B cell (primary cell): ENCODE data around the gene DAB1. TPM values are rescaled to one million over a fixed set of nuclear protein-coding genes. Genes with fewer than 3 reads are reported as not detected.

ENCODE experiments used
- ATAC-seq: fragments of 200-7000 bp; cut with Tn5 transposase; one replicate; pipeline ENCODE4 v1.10.0; 2021; ENCODE audit warnings: low read depth, mild to moderate bottlenecking, moderate number of reproducible peaks, moderate library complexity
- CTCF ChIA-PET: fragments of 350-600 bp; sonication (Branson Sonifier 250); formaldehyde crosslinking; loops from one replicate; lab custom pipeline; 2021; ENCODE audit warnings: antibody characterized with exemption, inconsistent platforms; lab: Charles Lee
- POLR2A ChIA-PET: fragments of 350-600 bp; sonication (Branson Sonifier 250); formaldehyde crosslinking; loops from one replicate; lab custom pipeline; 2021; ENCODE audit warnings: antibody characterized with exemption; lab: Charles Lee
- DNase-seq: peaks from one replicate; pipeline ENCODE4 v3.0.0; 2013
- H2AFZ ChIP-seq: 2 replicates; pipeline ENCODE4 v1.6.1; 2012; ENCODE audit warnings: mild to moderate bottlenecking, low read depth, low read length; ENCODE audit not compliant: insufficient read depth, poor library complexity, severe bottlenecking
- H3K27ac ChIP-seq, 2 donors: 1 replicate in 1 of 2; 2 replicates in 1 of 2; pipeline ENCODE4 v1.5.1; 2012 to 2013; ENCODE audit warnings: low read length in 2 of 2, mild to moderate bottlenecking in 2 of 2, moderate library complexity in 1 of 2
- H3K27me3 ChIP-seq, 4 experiments: fragments of 200-600 bp in 1 of 4; sonication (generic) in 1 of 4; replicated peaks in 1 of 4; 1 replicate in 2 of 4; 2 replicates in 2 of 4; pipeline versions ENCODE4 v1.6.1 to v1.7.0; 2013 to 2016; ENCODE audit warnings: low read length in 3 of 4, mild to moderate bottlenecking in 2 of 4, mixed read lengths in 1 of 4, moderate library complexity in 1 of 4; ENCODE audit not compliant: insufficient read depth in 4 of 4, control insufficient read depth in 3 of 4; ENCODE audit errors: control extremely low read depth in 1 of 4
- H3K36me3 ChIP-seq, 2 experiments: replicated peaks in 1 of 2; 1 replicate in 1 of 2; 2 replicates in 1 of 2; pipeline versions ENCODE4 v1.6.1 to v1.7.1; 2013; ENCODE audit warnings: low read length in 1 of 2; ENCODE audit not compliant: insufficient read depth in 2 of 2, control insufficient read depth in 1 of 2; ENCODE audit errors: control extremely low read depth in 1 of 2, extremely low read depth in 1 of 2
- H3K4me1 ChIP-seq, 2 donors: fragments of 200-600 bp in 1 of 2; sonication (generic) in 1 of 2; 1 replicate in 1 of 2; 2 replicates in 1 of 2; pipeline versions ENCODE4 v1.5.1 to v1.6.1; 2013 to 2017; ENCODE audit warnings: low read length in 2 of 2; ENCODE audit not compliant: control insufficient read depth in 2 of 2, insufficient read depth in 2 of 2
- H3K4me2 ChIP-seq: replicated peaks from 2 replicates; pipeline ENCODE3; 2012; ENCODE audit warnings: mild to moderate bottlenecking, low read depth, low read length; ENCODE audit not compliant: poor library complexity, severe bottlenecking
- H3K4me3 ChIP-seq, 5 experiments: fragments of 200-600 bp in 1 of 5; sonication (generic) in 1 of 5; 1 replicate in 3 of 5; 2 replicates in 2 of 5; pipeline versions ENCODE4 v1.5.1 to v1.7.0; 2011 to 2016; ENCODE audit warnings: low read length in 4 of 5, mild to moderate bottlenecking in 4 of 5, low read depth in 2 of 5, control low read depth in 1 of 5, moderate library complexity in 1 of 5; ENCODE audit not compliant: insufficient read depth in 1 of 5; ENCODE audit errors: control extremely low read depth in 1 of 5, extremely low read depth in 1 of 5
- H3K79me2 ChIP-seq: fragments of 200-600 bp; sonication (generic); one replicate; pipeline ENCODE4 v1.6.0; 2016; ENCODE audit warnings: low read length; ENCODE audit not compliant: control insufficient read depth, insufficient read depth
- H3K9ac ChIP-seq: fragments of 200-600 bp; sonication (generic); 2 replicates; pipeline ENCODE4 v1.6.1; 2017; ENCODE audit warnings: mild to moderate bottlenecking, low read length, moderate library complexity
- H3K9me3 ChIP-seq, 3 donors: one replicate each; pipeline versions ENCODE4 v1.6.1 to v1.7.1; 2013; ENCODE audit warnings: low read length in 2 of 3; ENCODE audit not compliant: control insufficient read depth in 2 of 3, insufficient read depth in 1 of 3; ENCODE audit errors: control extremely low read depth in 1 of 3
- H4K20me1 ChIP-seq: 2 replicates; pipeline ENCODE4 v1.6.0; 2012; ENCODE audit warnings: mild to moderate bottlenecking, low read length; ENCODE audit not compliant: insufficient read depth, control insufficient read depth, poor library complexity, severe bottlenecking
- H3K27ac Mint-ChIP-seq: one replicate; pipeline ENCODE4 v1.8.0; 2021; ENCODE audit warnings: mixed read lengths
- H3K27me3 Mint-ChIP-seq: one replicate; pipeline ENCODE4 v1.8.0; 2021; ENCODE audit warnings: mixed read lengths
- H3K4me1 Mint-ChIP-seq: one replicate; pipeline ENCODE4 v1.8.0; 2021; ENCODE audit warnings: mixed read lengths
- H3K4me3 Mint-ChIP-seq: one replicate; pipeline ENCODE4 v1.8.0; 2021; ENCODE audit warnings: mixed read lengths
- H3K9me3 Mint-ChIP-seq: one replicate; pipeline ENCODE4 v1.8.0; 2022; ENCODE audit warnings: mixed read lengths; ENCODE audit not compliant: insufficient read depth
- EZH2 ChIP-seq: IDR thresholded peaks from 2 replicates; pipeline ENCODE4 v1.6.1; 2012; ENCODE audit warnings: borderline replicate concordance, low read depth, mild to moderate bottlenecking, moderate library complexity, low read length; ENCODE audit not compliant: insufficient read depth, poor library complexity, severe bottlenecking
- WGBS: methylation state at CpG from one replicate; pipeline ENCODE4 v1.1.5; 2013; ENCODE audit warnings: missing lambda C conversion rate; ENCODE audit not compliant: insufficient coverage; 5-methylcytosine and 5-hydroxymethylcytosine counted together
- intact Hi-C: fragments of 100-400 bp; cut with micrococcal nuclease; formaldehyde crosslinking; loops from one replicate; pipeline ENCODE4 v1.10.0; 2022
- polyA plus RNA-seq: library from polyadenylated mRNA; depleted of rRNA; stranded (reverse); fragments of >200 nt; gene quantifications from 2 replicates; pipeline ENCODE4 v1.2.3, GENCODE V29; 2012
- total RNA-seq, 2 donors: library from RNA; stranded (reverse); fragments of 120-200 nt in 1 of 2; gene quantifications; 1 replicate in 1 of 2; 2 replicates in 1 of 2; pipeline versions ENCODE4 v1.2.3 to v1.2.4, GENCODE V29; 2013 to 2022
- TF ChIP-seq, protein P1 (sequence below): fragments of 200-600 bp; IDR thresholded peaks from one replicate; pipeline ENCODE4 v1.8.0; 2022; ENCODE audit warnings: antibody characterized with exemption, mild to moderate bottlenecking

DAB1 gene
- total and polyA plus RNA-seq, 2 donors (not counting 1 experiment from before 2014, with no cell fraction given): not detected

DNA sequence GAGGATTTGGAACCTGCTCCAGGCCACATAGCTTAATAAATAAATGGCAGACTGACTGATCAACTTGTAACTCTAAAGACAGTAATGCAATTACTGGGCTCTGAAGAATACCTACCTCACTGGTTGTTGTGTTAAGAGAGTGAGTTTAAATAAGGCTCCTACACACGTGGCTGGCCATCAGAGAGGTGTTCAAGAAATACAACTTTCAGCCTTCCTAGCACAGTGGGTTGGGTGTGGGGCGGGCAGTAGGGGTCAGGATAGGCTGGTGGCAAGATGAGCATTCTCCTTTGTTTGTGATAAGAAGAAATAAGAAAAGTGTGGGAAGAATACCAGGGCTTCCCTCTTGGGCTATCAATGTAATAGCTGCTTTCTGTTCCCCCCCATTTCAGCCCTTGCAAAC, 151.3 kb downstream of the DAB1 start:
- POLR2A ChIA-PET: no interaction called here
- H3K4me1 Mint-ChIP-seq: no peaks in the 10 kb centered on the region

DNA sequence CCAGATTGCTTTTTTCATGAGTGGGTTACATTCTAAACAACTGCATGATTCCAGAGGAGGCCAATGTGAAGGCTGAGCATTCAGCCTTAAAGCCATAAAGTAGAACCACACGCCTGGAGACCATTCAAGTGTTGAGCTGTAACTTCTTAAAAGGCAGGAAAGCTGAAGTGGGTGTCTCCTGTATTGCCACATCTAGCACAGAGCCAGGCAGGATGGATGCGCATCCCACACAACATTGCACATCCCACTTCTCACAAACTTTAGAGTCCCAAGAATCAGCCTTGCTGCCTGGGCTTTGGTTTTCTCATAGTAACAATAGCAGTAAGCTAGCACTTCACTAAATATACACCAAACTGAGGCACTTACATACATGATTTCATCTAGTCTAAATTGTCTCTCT, 151.7 kb downstream of the DAB1 start:
- no peak overlapping the region for H2AFZ ChIP-seq
- H3K36me3 ChIP-seq: no peaks in the 10 kb centered on the region
- 100% methylated on average over 1 of the region's 2 CpGs for WGBS

More for the DNA sequence above, 151.3 kb downstream of the DAB1 start:
- no peak overlapping the region for H2AFZ ChIP-seq
- no peaks in the 10 kb centered on the region for H3K79me2 ChIP-seq
- no peak overlapping the region for H3K27ac ChIP-seq
- Mint-ChIP-seq H3K4me3 (no peak overlapping the region), H3K27me3 (no peaks in the 10 kb centered on the region), H3K27ac (no peak overlapping the region), H3K9me3 (no peaks in the 10 kb centered on the region)
- no peaks in the 10 kb centered on the region for H4K20me1 ChIP-seq
- no peak overlapping the region for H3K9ac ChIP-seq
- WGBS: 100% methylated on average over 1 of the region's 2 CpGs
- H3K4me3 ChIP-seq: no peak overlapping the region
- DNase-seq (no peak), ATAC-seq (no peak)
- H3K27me3 ChIP-seq: no peaks in the 10 kb centered on the region
- H3K4me1 ChIP-seq: no peaks in the 10 kb centered on the region
- no peak overlapping the region for H3K4me2 ChIP-seq
- CTCF ChIA-PET: no interaction called here
- H3K36me3 ChIP-seq: no peaks in the 10 kb centered on the region
- intact Hi-C loops: no loop called here
- no peaks in the 10 kb centered on the region for H3K9me3 ChIP-seq
- TF ChIP-seq, protein P1, sequence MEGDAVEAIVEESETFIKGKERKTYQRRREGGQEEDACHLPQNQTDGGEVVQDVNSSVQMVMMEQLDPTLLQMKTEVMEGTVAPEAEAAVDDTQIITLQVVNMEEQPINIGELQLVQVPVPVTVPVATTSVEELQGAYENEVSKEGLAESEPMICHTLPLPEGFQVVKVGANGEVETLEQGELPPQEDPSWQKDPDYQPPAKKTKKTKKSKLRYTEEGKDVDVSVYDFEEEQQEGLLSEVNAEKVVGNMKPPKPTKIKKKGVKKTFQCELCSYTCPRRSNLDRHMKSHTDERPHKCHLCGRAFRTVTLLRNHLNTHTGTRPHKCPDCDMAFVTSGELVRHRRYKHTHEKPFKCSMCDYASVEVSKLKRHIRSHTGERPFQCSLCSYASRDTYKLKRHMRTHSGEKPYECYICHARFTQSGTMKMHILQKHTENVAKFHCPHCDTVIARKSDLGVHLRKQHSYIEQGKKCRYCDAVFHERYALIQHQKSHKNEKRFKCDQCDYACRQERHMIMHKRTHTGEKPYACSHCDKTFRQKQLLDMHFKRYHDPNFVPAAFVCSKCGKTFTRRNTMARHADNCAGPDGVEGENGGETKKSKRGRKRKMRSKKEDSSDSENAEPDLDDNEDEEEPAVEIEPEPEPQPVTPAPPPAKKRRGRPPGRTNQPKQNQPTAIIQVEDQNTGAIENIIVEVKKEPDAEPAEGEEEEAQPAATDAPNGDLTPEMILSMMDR: no peak
- no peak for TF ChIP-seq EZH2

More for the DNA sequence above, 151.7 kb downstream of the DAB1 start:
- POLR2A ChIA-PET: no interaction called here
- H3K27me3 Mint-ChIP-seq: no peaks in the 10 kb centered on the region
- H3K9me3 ChIP-seq: no peaks in the 10 kb centered on the region
- intact Hi-C loops: no loop called here
- no peak overlapping the region for H3K4me2 ChIP-seq
- no peak overlapping the region for H3K4me3 Mint-ChIP-seq
- CTCF ChIA-PET: no interaction called here
- TF ChIP-seq, protein P1: no peak
- no peak for TF ChIP-seq EZH2
- DNase-seq (no peak), ATAC-seq (no peak)
- no peaks in the 10 kb centered on the region for H4K20me1 ChIP-seq
- no peaks in the 10 kb centered on the region for H3K4me1 Mint-ChIP-seq
- no peaks in the 10 kb centered on the region for H3K27me3 ChIP-seq
- H3K27ac Mint-ChIP-seq: no peak overlapping the region
- no peaks in the 10 kb centered on the region for H3K4me1 ChIP-seq
- no peak overlapping the region for H3K9ac ChIP-seq
- no peaks in the 10 kb centered on the region for H3K79me2 ChIP-seq
- H3K27ac ChIP-seq: no peak overlapping the region
- H3K4me3 ChIP-seq: no peak overlapping the region
- no peaks in the 10 kb centered on the region for H3K9me3 Mint-ChIP-seq
